IMR-90 (cell line): ENCODE measurements around the gene HOATZ. TPM values are rescaled to one million over a fixed set of nuclear protein-coding genes. Genes with fewer than 3 reads are reported as not detected.

Experiments
- ATAC-seq: fragments of 200-7000 bp; cut with Tn5 transposase; 2 replicates; pipeline ENCODE4 v1.9.1; 2020; ENCODE audit warnings: low read depth, mild to moderate bottlenecking, moderate library complexity
- BruUV-seq: library from RNA; stranded (reverse); fragments of 400-500 nt; replicated peaks from 2 replicates; lab custom pipeline; 2021; lab: Mats Ljungman, UMichigan
- CTCF ChIA-PET: fragments of 300-600 bp; formaldehyde crosslinking; extraction: SDS; loops from one replicate; lab custom pipeline; 2021; ENCODE audit warnings: antibody characterized with exemption; lab: Yijun Ruan, JAX
- POLR2A ChIA-PET: fragments of 300-600 bp; sonication (Branson Sonifier 250); formaldehyde crosslinking; loops from one replicate; lab custom pipeline; 2022; ENCODE audit warnings: antibody characterized with exemption; ENCODE audit not compliant: unreplicated experiment; lab: Charles Lee
- DNase-seq: peaks from one replicate; pipeline ENCODE4 v3.0.0; 2013
- H2AFZ ChIP-seq: replicated peaks from 2 replicates; pipeline ENCODE3; 2013; ENCODE audit warnings: low read length, mild to moderate bottlenecking; ENCODE audit not compliant: poor library complexity
- H2AK5ac ChIP-seq: 2 replicates; pipeline ENCODE4 v1.6.1; 2013; ENCODE audit warnings: low read depth, low read length, inconsistent platforms
- H2AK9ac ChIP-seq: replicated peaks from 2 replicates; pipeline ENCODE3; 2013; ENCODE audit warnings: mild to moderate bottlenecking, low read depth, low read length, moderate library complexity; ENCODE audit not compliant: poor library complexity
- H2BK120ac ChIP-seq: 2 replicates; pipeline ENCODE4 v1.6.1; 2013; ENCODE audit warnings: low read depth, low read length, inconsistent platforms
- H2BK15ac ChIP-seq: 3 replicates; pipeline ENCODE4 v1.6.1; 2013; ENCODE audit warnings: low read depth, low read length, inconsistent platforms
- H2BK20ac ChIP-seq: 2 replicates; pipeline ENCODE4 v1.6.1; 2013; ENCODE audit warnings: low read depth, mild to moderate bottlenecking, inconsistent platforms, low read length, moderate library complexity
- H2BK5ac ChIP-seq: 2 replicates; pipeline ENCODE4 v1.6.1; 2013; ENCODE audit warnings: mild to moderate bottlenecking, low read depth, low read length, inconsistent platforms; ENCODE audit not compliant: poor library complexity, severe bottlenecking
- H3K14ac ChIP-seq: replicated peaks from 2 replicates; pipeline ENCODE4 v1.6.1; 2013; ENCODE audit warnings: low read depth, low read length, inconsistent platforms
- H3K18ac ChIP-seq: 2 replicates; pipeline ENCODE4 v1.6.1; 2013; ENCODE audit warnings: low read depth, low read length, control low read depth
- H3K23ac ChIP-seq: 2 replicates; pipeline ENCODE4 v1.6.1; 2013; ENCODE audit warnings: low read depth, low read length, inconsistent platforms
- H3K27ac ChIP-seq: 2 replicates; pipeline ENCODE4 v1.5.1; 2013; ENCODE audit warnings: mild to moderate bottlenecking, control low read depth, low read length; ENCODE audit not compliant: insufficient read depth
- H3K27me3 ChIP-seq: 2 replicates; pipeline ENCODE4 v1.6.1; 2013; ENCODE audit warnings: low read length; ENCODE audit not compliant: control insufficient read depth, insufficient read depth
- H3K36me3 ChIP-seq: 2 replicates; pipeline ENCODE4 v1.6.1; 2013; ENCODE audit warnings: low read length, mixed read lengths; ENCODE audit not compliant: control insufficient read depth, insufficient read depth
- H3K4ac ChIP-seq: 2 replicates; pipeline ENCODE4 v1.6.1; 2013; ENCODE audit warnings: low read depth, low read length, inconsistent platforms
- H3K4me1 ChIP-seq: 2 replicates; pipeline ENCODE4 v1.6.1; 2013; ENCODE audit warnings: low read length, mixed read lengths; ENCODE audit not compliant: control insufficient read depth, insufficient read depth
- H3K4me2 ChIP-seq: 2 replicates; pipeline ENCODE4 v1.6.1; 2013; ENCODE audit warnings: low read depth, mild to moderate bottlenecking, control low read depth, low read length, moderate library complexity
- H3K4me3 ChIP-seq: 2 replicates; pipeline ENCODE4 v1.5.1; 2013; ENCODE audit warnings: low read depth, mild to moderate bottlenecking, control low read depth, low read length, moderate library complexity; ENCODE audit not compliant: insufficient read depth
- H3K56ac ChIP-seq: 2 replicates; pipeline ENCODE4 v1.6.1; 2013; ENCODE audit warnings: low read length, inconsistent platforms; ENCODE audit not compliant: insufficient read depth; ENCODE audit errors: extremely low read depth
- H3K79me1 ChIP-seq, 2 experiments: 2 replicates each; pipeline ENCODE4 v1.6.1; 2013; ENCODE audit warnings: low read length in 2 of 2, inconsistent platforms in 1 of 2, low read depth in 1 of 2
- H3K9ac ChIP-seq: 2 replicates; pipeline ENCODE4 v1.6.1; 2013; ENCODE audit warnings: low read depth, low read length, control low read depth
- H3K9me1 ChIP-seq: 2 replicates; pipeline ENCODE4 v1.6.1; 2013; ENCODE audit warnings: low read length, inconsistent platforms; ENCODE audit not compliant: insufficient read depth
- H3K9me3 ChIP-seq: 2 replicates; pipeline ENCODE4 v1.6.1; 2013; ENCODE audit warnings: low read length; ENCODE audit not compliant: control insufficient read depth, insufficient read depth
- H4K20me1 ChIP-seq: 2 replicates; pipeline ENCODE4 v1.6.1; 2013; ENCODE audit warnings: low read length, inconsistent platforms; ENCODE audit not compliant: insufficient read depth
- H4K5ac ChIP-seq: 2 replicates; pipeline ENCODE4 v1.6.1; 2013; ENCODE audit warnings: mild to moderate bottlenecking, low read depth, low read length, control low read depth
- H4K8ac ChIP-seq, 2 experiments: 2 replicates each; pipeline ENCODE4 v1.6.1; 2013; ENCODE audit warnings: low read depth in 2 of 2, low read length in 2 of 2, control low read depth in 1 of 2, inconsistent platforms in 1 of 2
- H4K91ac ChIP-seq: 2 replicates; pipeline ENCODE4 v1.6.1; 2013; ENCODE audit warnings: low read depth, low read length, inconsistent platforms; ENCODE audit not compliant: insufficient read depth
- CHD1 ChIP-seq: IDR thresholded peaks from 2 replicates; pipeline ENCODE4 v1.6.1; 2012; ENCODE audit warnings: low read depth, low read length, improper control_type of control experiment
- ELK1 ChIP-seq: fragments of 150-350 bp; IDR thresholded peaks from 2 replicates; pipeline ENCODE4 v1.6.1; 2016; ENCODE audit warnings: low read depth, mild to moderate bottlenecking, low read length, moderate library complexity, borderline replicate concordance
- MAFK ChIP-seq: IDR thresholded peaks from 2 replicates; pipeline ENCODE4 v1.6.1; 2012; ENCODE audit warnings: low read depth, low read length, improper control_type of control experiment
- MXI1 ChIP-seq: IDR thresholded peaks from 2 replicates; pipeline ENCODE4 v1.6.1; 2012; ENCODE audit warnings: low read depth, mild to moderate bottlenecking, low read length, moderate library complexity, borderline replicate concordance
- NFE2L2 ChIP-seq: fragments of 150-350 bp; IDR thresholded peaks from 2 replicates; pipeline ENCODE4 v1.6.1; 2016; ENCODE audit warnings: low read depth, mild to moderate bottlenecking, low read length
- POLR2A ChIP-seq: IDR thresholded peaks from 2 replicates; pipeline ENCODE4 v1.6.1; 2012; ENCODE audit warnings: mild to moderate bottlenecking, low read depth, low read length
- RCOR1 ChIP-seq: IDR thresholded peaks from 2 replicates; pipeline ENCODE4 v1.6.1; 2012; ENCODE audit warnings: mild to moderate bottlenecking, low read length, improper control_type of control experiment; ENCODE audit not compliant: insufficient replicate concordance
- RFX5 ChIP-seq: IDR thresholded peaks from 2 replicates; pipeline ENCODE4 v1.8.0; 2012; ENCODE audit warnings: low read depth, mild to moderate bottlenecking, low read length, moderate library complexity
- WGBS, 2 experiments: methylation state at CpG; one replicate each; pipeline versions ENCODE4 v1.1.5 to v1.1.7; 2013; ENCODE audit warnings: missing lambda C conversion rate in 2 of 2; ENCODE audit not compliant: insufficient read length in 1 of 2; ENCODE audit errors: extremely low coverage in 2 of 2; 5-methylcytosine and 5-hydroxymethylcytosine counted together
- dilution Hi-C: fragments of 300-500 bp; cut with HindIII; formaldehyde crosslinking; loops from one replicate; pipeline ENCODE4 v1.14.3; 2018; ENCODE audit warnings: low sequenced_read_pairs; ENCODE audit not compliant: unreplicated experiment
- in situ Hi-C: fragments of 300-500 bp; cut with MboI; formaldehyde crosslinking; loops from 3 replicates; pipeline ENCODE4 v1.14.3; 2019; ENCODE audit warnings: low sequenced_read_pairs, inconsistent platforms, mixed read lengths
- intact Hi-C: fragments of 100-400 bp; cut with micrococcal nuclease; formaldehyde crosslinking; loops from 2 replicates; pipeline ENCODE4 v1.10.0; 2022
- polyA plus RNA-seq, 3 experiments: library from polyadenylated mRNA; depleted of rRNA; stranded (reverse); fragments of >200 nt; gene quantifications; 2 replicates each; pipeline ENCODE4 v1.2.3, GENCODE V29; 2012; ENCODE audit warnings: low replicate concordance in 1 of 3
- total RNA-seq: library from RNA; depleted of rRNA; stranded (reverse); fragments of >200 nt; gene quantifications from 2 replicates; pipeline ENCODE4 v1.2.3, GENCODE V29; 2012
- TF ChIP-seq, protein P1 (sequence below): fragments of 150-350 bp; IDR thresholded peaks from 2 replicates; pipeline ENCODE4 v1.6.1; 2017; ENCODE audit warnings: mild to moderate bottlenecking, antibody characterized with exemption, low read length, low read depth

HOATZ gene
- total and polyA plus RNA-seq, 2 of the 4 experiments (the other 2 are of a cell fraction) = not detected

DNA sequence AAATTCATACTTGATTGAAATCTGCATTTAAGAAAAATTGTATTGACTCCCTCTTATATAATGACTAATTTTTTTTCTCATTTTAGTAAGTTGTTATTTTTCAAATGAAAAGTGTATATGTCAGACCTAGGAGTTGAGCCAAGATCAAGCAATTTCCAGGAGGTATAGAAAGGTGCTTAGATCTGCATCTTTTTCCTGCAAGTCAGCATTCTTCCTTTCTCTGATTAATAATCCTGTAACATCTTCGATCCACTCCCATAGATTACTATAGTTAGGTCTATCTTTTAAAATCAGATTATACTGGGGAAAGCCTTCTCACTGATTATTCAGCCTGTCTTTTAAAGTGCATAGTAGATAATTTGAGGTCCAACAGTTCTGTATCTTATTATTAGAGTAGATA, 12.7 kb downstream of the HOATZ start:
- H3K56ac ChIP-seq = no peak overlapping the region
- no peak overlapping the region for H3K4me2 ChIP-seq
- H3K9me1 ChIP-seq = peaks cover 10% of the 10 kb centered on the region
- H2BK20ac ChIP-seq = no peak overlapping the region
- ATAC-seq = no peak
- no peak overlapping the region for H4K91ac ChIP-seq
- no peak overlapping the region for H4K8ac ChIP-seq
- TF ChIP-seq MXI1 = no peak
- no peak for TF ChIP-seq RCOR1
- no peak for TF ChIP-seq CHD1
- TF ChIP-seq MAFK = peak; percentile 84
- TF ChIP-seq, protein P1, sequence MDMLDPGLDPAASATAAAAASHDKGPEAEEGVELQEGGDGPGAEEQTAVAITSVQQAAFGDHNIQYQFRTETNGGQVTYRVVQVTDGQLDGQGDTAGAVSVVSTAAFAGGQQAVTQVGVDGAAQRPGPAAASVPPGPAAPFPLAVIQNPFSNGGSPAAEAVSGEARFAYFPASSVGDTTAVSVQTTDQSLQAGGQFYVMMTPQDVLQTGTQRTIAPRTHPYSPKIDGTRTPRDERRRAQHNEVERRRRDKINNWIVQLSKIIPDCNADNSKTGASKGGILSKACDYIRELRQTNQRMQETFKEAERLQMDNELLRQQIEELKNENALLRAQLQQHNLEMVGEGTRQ = no peak
- TF ChIP-seq RFX5 = no peak
- TF ChIP-seq POLR2A = no peak
- TF ChIP-seq NFE2L2 = no peak
- TF ChIP-seq ELK1 = no peak
- no peaks in the 10 kb centered on the region for H3K36me3 ChIP-seq
- H2AFZ ChIP-seq = no peak overlapping the region
- POLR2A ChIA-PET = no interaction called here
- H2BK5ac ChIP-seq = peak overlapping the region; percentile 23
- dilution Hi-C loops (no loop called here), intact Hi-C loops (no loop called here), in situ Hi-C loops (no loop called here)
- peaks cover 3% of the 10 kb centered on the region; the same call in 1 of the 2 replicates for H3K4me1 ChIP-seq
- no peaks in the 10 kb centered on the region for H3K9me3 ChIP-seq
- no CpG with 5 or more reads among the region's 1 CpG for WGBS, 2 experiments
- CTCF ChIA-PET = no interaction called here
- H2BK120ac ChIP-seq = no peak overlapping the region
- no peak overlapping the region for H3K18ac ChIP-seq
- H3K4me3 ChIP-seq = no peak overlapping the region
- no peak overlapping the region for H3K23ac ChIP-seq
- H3K9ac ChIP-seq = no peak overlapping the region
- H2BK15ac ChIP-seq = no peak overlapping the region
- no peaks in the 10 kb centered on the region for H3K27me3 ChIP-seq
- H4K20me1 ChIP-seq = no peaks in the 10 kb centered on the region
- no peak overlapping the region for H4K5ac ChIP-seq
- BruUV-seq = no TSS peak
- DNase-seq = no peak
- no peaks in the 10 kb centered on the region for H3K79me1 ChIP-seq
- no peak overlapping the region for H3K27ac ChIP-seq
- H2AK9ac ChIP-seq = no peak overlapping the region
- H3K4ac ChIP-seq = no peak overlapping the region
- no peak overlapping the region for H2AK5ac ChIP-seq
- no peak overlapping the region for H3K14ac ChIP-seq
